ENCODE measurements around the gene CPNE6. TPM values are rescaled to one million over a fixed set of nuclear protein-coding genes. Genes with fewer than 3 reads are reported as not detected.

The CPNE6 gene
- total and polyA plus RNA-seq, 2 donors (not counting 1 experiment from before 2014, with no cell fraction given), result not detected

- Histone ChIP-seq H3K79me2 (ENCODE audit: control insufficient read depth, insufficient read depth, low read length) (peaks cover 9% of the 10 kb centered on the region), H3K9ac (ENCODE audit: low read length) (no peak overlapping the region), H3K27me3 (replicated peaks in 1 of 4; ENCODE audit: control extremely low read depth in 1 of 4, control insufficient read depth in 3 of 4, insufficient read depth in 4 of 4, low read length in 3 of 4) (peaks cover 0 to 4% (median 0%) of the 10 kb centered on the region in 4 experiments), H2AFZ (ENCODE audit: insufficient read depth, low read depth, low read length, poor library complexity, severe bottlenecking) (no peak overlapping the region), H3K4me1 (ENCODE audit: control insufficient read depth in 2 of 2, insufficient read depth in 2 of 2, low read length in 2 of 2) (peaks cover 13 to 17% of the 10 kb centered on the region in 2 donors), H3K36me3 (replicated peaks in 1 of 2; ENCODE audit: control extremely low read depth in 1 of 2, control insufficient read depth in 1 of 2, extremely low read depth in 1 of 2, insufficient read depth in 2 of 2, low read length in 1 of 2) (no peaks in the 10 kb centered on the region), H3K27ac (ENCODE audit: low read length in 2 of 2) (no peak overlapping the region), H3K4me2 (replicated peaks; ENCODE audit: low read depth, low read length, poor library complexity, severe bottlenecking) (no peak overlapping the region), H3K9me3 (ENCODE audit: control extremely low read depth in 1 of 3, control insufficient read depth in 2 of 3, insufficient read depth in 1 of 3, low read length in 2 of 3) (no peaks in the 10 kb centered on the region), H4K20me1 (ENCODE audit: control insufficient read depth, insufficient read depth, low read length, poor library complexity, severe bottlenecking) (no peaks in the 10 kb centered on the region), H3K4me3 (ENCODE audit: control extremely low read depth in 1 of 5, extremely low read depth in 1 of 5, insufficient read depth in 1 of 5, low read depth in 2 of 5, low read length in 4 of 5) (no peak overlapping the region)
- peaks cover 22% of the 10 kb centered on the region for H3K4me1 Mint-ChIP-seq
- ChIA-PET POLR2A (no interaction called here), CTCF (interaction anchor here (0.8 to 3.8 kb wide), 4 partner anchors 15 to 36 kb away, joined by 3 to 13 read pairs (median 6); no protein-coding TSS in a partner anchor)
- H3K9me3 Mint-ChIP-seq (ENCODE audit: insufficient read depth), result no peaks in the 10 kb centered on the region
- ATAC-seq (ENCODE audit: low read depth), result no peak
- TF ChIP-seq, protein P1, sequence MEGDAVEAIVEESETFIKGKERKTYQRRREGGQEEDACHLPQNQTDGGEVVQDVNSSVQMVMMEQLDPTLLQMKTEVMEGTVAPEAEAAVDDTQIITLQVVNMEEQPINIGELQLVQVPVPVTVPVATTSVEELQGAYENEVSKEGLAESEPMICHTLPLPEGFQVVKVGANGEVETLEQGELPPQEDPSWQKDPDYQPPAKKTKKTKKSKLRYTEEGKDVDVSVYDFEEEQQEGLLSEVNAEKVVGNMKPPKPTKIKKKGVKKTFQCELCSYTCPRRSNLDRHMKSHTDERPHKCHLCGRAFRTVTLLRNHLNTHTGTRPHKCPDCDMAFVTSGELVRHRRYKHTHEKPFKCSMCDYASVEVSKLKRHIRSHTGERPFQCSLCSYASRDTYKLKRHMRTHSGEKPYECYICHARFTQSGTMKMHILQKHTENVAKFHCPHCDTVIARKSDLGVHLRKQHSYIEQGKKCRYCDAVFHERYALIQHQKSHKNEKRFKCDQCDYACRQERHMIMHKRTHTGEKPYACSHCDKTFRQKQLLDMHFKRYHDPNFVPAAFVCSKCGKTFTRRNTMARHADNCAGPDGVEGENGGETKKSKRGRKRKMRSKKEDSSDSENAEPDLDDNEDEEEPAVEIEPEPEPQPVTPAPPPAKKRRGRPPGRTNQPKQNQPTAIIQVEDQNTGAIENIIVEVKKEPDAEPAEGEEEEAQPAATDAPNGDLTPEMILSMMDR (IDR thresholded peaks at IDR 0.05), result no peak
- no peak for TF ChIP-seq EZH2 (IDR thresholded peaks at IDR 0.05; ENCODE audit: borderline replicate concordance, insufficient read depth, low read depth, low read length, poor library complexity, severe bottlenecking)
- H3K27ac Mint-ChIP-seq, result no peak overlapping the region
- 92% methylated on average over 23 of the region's 26 CpGs for WGBS (ENCODE audit: insufficient coverage)
- peaks cover 4% of the 10 kb centered on the region for H3K27me3 Mint-ChIP-seq
- DNase-seq, result no peak
- no peak overlapping the region for H3K4me3 Mint-ChIP-seq
- intact Hi-C loops (cut with micrococcal nuclease), result no loop called here
Measured at GRCh38 chr14:24072881-24073877, 1.8 kb downstream of the CPNE6 start.

All from B cell (primary cell).